ENCODE measurements around the gene HK1. TPM values are rescaled to one million over a fixed set of nuclear protein-coding genes. Genes with fewer than 3 reads are reported as not detected.

The HK1 gene
- total RNA-seq, 1 experiment from 2014 or later, result 98.8 TPM

DNA sequence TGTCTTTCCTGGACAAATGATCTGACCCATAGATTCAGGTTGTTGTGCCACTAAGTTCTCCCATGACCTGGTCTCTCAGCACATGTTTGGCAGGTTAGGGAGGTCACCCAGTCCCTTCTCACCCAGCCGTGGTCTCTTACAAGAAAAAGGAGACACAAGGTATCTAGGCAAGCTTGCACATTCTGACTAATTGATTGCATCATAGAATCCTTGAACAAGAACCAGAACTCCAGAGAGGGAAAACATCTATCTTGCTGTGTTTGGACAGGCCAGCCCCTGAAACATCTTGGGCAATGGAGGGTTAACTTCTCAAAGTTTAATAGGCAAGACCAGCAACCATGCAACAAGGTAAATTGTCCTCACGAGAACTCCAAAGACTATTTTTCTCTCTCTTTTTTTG, 8.5 kb upstream of the HK1 start:
- H3K23me2 ChIP-seq (ENCODE audit: insufficient read length, low read depth, low read length, poor library complexity, severe bottlenecking), result no peaks in the 10 kb centered on the region
- no peak overlapping the region for H3K14ac ChIP-seq (ENCODE audit: insufficient read depth, low read length)
- H3K4me1 ChIP-seq (ENCODE audit: insufficient read depth, low read length), result no peaks in the 10 kb centered on the region
- no peak for DNase-seq
- Mint-ChIP-seq H3K4me1 (peaks cover 0 to 3% of the 10 kb centered on the region in 2 experiments; a peak in 1 of 4 replicates), H3K9me3 (peaks cover 0 to 2% of the 10 kb centered on the region in 2 experiments; a peak in 2 of 5 replicates), H3K27me3 (ENCODE audit: low read depth) (no peaks in the 10 kb centered on the region; the same call in 1 of the 2 replicates), H3K4me3 (no peak overlapping the region), H3K36me3 (ENCODE audit: insufficient read depth in 1 of 3, low read depth in 3 of 3) (no peaks in the 10 kb centered on the region), H3K27ac (no peak overlapping the region)
- no peak overlapping the region for H3K23ac ChIP-seq (ENCODE audit: insufficient read length, low read depth, low read length)
- no peak overlapping the region for H4K5ac ChIP-seq (ENCODE audit: insufficient read length, low read depth, low read length)
- no peaks in the 10 kb centered on the region for H3K9me3 ChIP-seq (ENCODE audit: control insufficient read depth, low read depth, low read length)
- H2BK15ac ChIP-seq (ENCODE audit: low read depth, low read length), result no peak overlapping the region
- no peak overlapping the region for H2BK5ac ChIP-seq (ENCODE audit: insufficient read length, low read length)
- H3T11ph ChIP-seq (ENCODE audit: low read length), result no peak overlapping the region
- H3K9ac ChIP-seq (ENCODE audit: extremely low read depth, insufficient read length, low read length), result no peak overlapping the region
- H3K79me1 ChIP-seq (ENCODE audit: insufficient read depth, low read depth, low read length, poor library complexity, severe bottlenecking), result no peaks in the 10 kb centered on the region
- no peak overlapping the region for H3K4me2 ChIP-seq (ENCODE audit: insufficient read depth, insufficient read length, low read length)
- H4K8ac ChIP-seq (replicated peaks; ENCODE audit: insufficient read length, low read depth, low read length), result no peak overlapping the region
- no peak overlapping the region for H2BK120ac ChIP-seq (ENCODE audit: low read depth, low read length, poor library complexity, severe bottlenecking)
- H4K91ac ChIP-seq (ENCODE audit: insufficient read length, low read depth, low read length), result no peak overlapping the region
- H3K56ac ChIP-seq (ENCODE audit: insufficient read length, low read depth, low read length), result no peak overlapping the region
- H3K27me3 ChIP-seq (ENCODE audit: insufficient read depth, low read length), result no peaks in the 10 kb centered on the region
- no peak overlapping the region for H2AFZ ChIP-seq (ENCODE audit: low read length)
- H4K20me1 ChIP-seq (ENCODE audit: control insufficient read depth, insufficient read depth, insufficient read length), result no peaks in the 10 kb centered on the region
- H2BK12ac ChIP-seq (ENCODE audit: insufficient read length, low read depth, low read length), result no peak overlapping the region
- no peak overlapping the region for H3K27ac ChIP-seq (ENCODE audit: insufficient read length, low read depth, low read length)
- no peak overlapping the region for H2AK5ac ChIP-seq (ENCODE audit: insufficient read length, low read length)
- H3K79me2 ChIP-seq (ENCODE audit: insufficient read depth, low read length), result no peaks in the 10 kb centered on the region
- TF ChIP-seq CTCF (conservative IDR thresholded peaks at IDR 0.05), result no peak
- H3K4ac ChIP-seq (ENCODE audit: low read depth, low read length), result no peak overlapping the region
- H2BK20ac ChIP-seq (ENCODE audit: low read depth, low read length, poor library complexity, severe bottlenecking), result no peak overlapping the region
- H3K18ac ChIP-seq (ENCODE audit: insufficient read length, low read depth, low read length), result no peak overlapping the region
- WGBS (ENCODE audit: extremely low coverage, insufficient read length, low lambda C conversion rate), result no CpG with 5 or more reads among the region's 2 CpGs

Data from H9 (cell line).